AG04450 (cell line): ENCODE results near the gene MLN. TPM values are rescaled to one million over a fixed set of nuclear protein-coding genes. Genes with fewer than 3 reads are reported as not detected.

ENCODE experiments used
- CTCF ChIA-PET: fragments of 300-600, 350-600 bp; formaldehyde crosslinking; extraction: SDS; loops from one replicate; lab custom pipeline; 2022; ENCODE audit warnings: antibody characterized with exemption, inconsistent platforms; lab: Charles Lee
- POLR2A ChIA-PET: fragments of 350-600 bp; formaldehyde crosslinking; extraction: SDS; loops from one replicate; lab custom pipeline; 2021; ENCODE audit warnings: antibody characterized with exemption, inconsistent platforms; lab: Yijun Ruan, JAX
- DNase-seq: peaks from one replicate; pipeline ENCODE4 v3.0.0-alpha.2; 2011; ENCODE audit warnings: low read depth, low spot score
- H3K27ac ChIP-seq: one replicate; pipeline ENCODE4 v1.5.1; 2012; ENCODE audit warnings: low read depth, low read length, control low read depth
- H3K27me3 ChIP-seq: one replicate; pipeline ENCODE4 v1.6.0; 2012; ENCODE audit warnings: low read length; ENCODE audit not compliant: control insufficient read depth, insufficient read depth
- H3K4me3 ChIP-seq: 2 replicates; pipeline ENCODE4 v1.5.1; 2011; ENCODE audit warnings: mild to moderate bottlenecking, low read depth, low read length, control low read depth
- H3K9me3 ChIP-seq: 2 replicates; pipeline ENCODE4 v1.5.1; 2012; ENCODE audit warnings: low read length; ENCODE audit not compliant: control insufficient read depth, insufficient read depth
- CTCF ChIP-seq: IDR thresholded peaks from 2 replicates; pipeline ENCODE4 v1.5.1; 2011; ENCODE audit warnings: low read depth, low read length, control low read depth, inconsistent platforms
- polyA plus RNA-seq: library from polyadenylated mRNA; depleted of rRNA; stranded (reverse); fragments of >200 nt; gene quantifications from 2 replicates; pipeline ENCODE4 v1.2.3, GENCODE V29; 2011

The MLN gene
- polyA plus RNA-seq, 1 experiment = not detected

- no peak for TF ChIP-seq CTCF
- ChIA-PET CTCF (interaction anchor here (0.6 to 5.6 kb wide), 9 partner anchors 8 to 295 kb away, joined by 3 to 62 read pairs (median 5); partner anchors contain the start of gene UQCC2), POLR2A (no interaction called here)
- no peak for DNase-seq
- Histone ChIP-seq H3K27me3 (peaks cover 7% of the 10 kb centered on the region), H3K9me3 (no peaks in the 10 kb centered on the region; the same call in 1 of the 2 replicates), H3K4me3 (no peak overlapping the region), H3K27ac (no peak overlapping the region)
These were observed 43.7 kb downstream of the MLN start for GRCh38 chr6:33759887-33760629.

GRCh38 chr6:33758815-33759216 is 45.0 kb downstream of the MLN start:
- Histone ChIP-seq H3K9me3 (no peaks in the 10 kb centered on the region; the same call in 1 of the 2 replicates), H3K4me3 (no peak overlapping the region), H3K27me3 (peaks cover 5% of the 10 kb centered on the region), H3K27ac (peak overlapping the region; percentile 21)
- ChIA-PET POLR2A (no interaction called here), CTCF (interaction anchor here (0.6 to 4.6 kb wide), 3 partner anchors 11 to 48 kb away, joined by 5 to 26 read pairs (median 21); partner anchors contain the start of gene UQCC2)
- TF ChIP-seq CTCF = no peak
- no peak for DNase-seq

GRCh38 chr6:33757906-33758305 is 45.9 kb downstream of the MLN start:
- TF ChIP-seq CTCF = no peak
- Histone ChIP-seq H3K27me3 (peaks cover 5% of the 10 kb centered on the region), H3K4me3 (no peak overlapping the region), H3K27ac (no peak overlapping the region), H3K9me3 (no peaks in the 10 kb centered on the region; the same call in 1 of the 2 replicates)
- DNase-seq = no peak
- CTCF ChIA-PET = interaction anchor here (1.7 to 4.6 kb wide), 2 partner anchors 10 to 14 kb away, joined by 4 to 21 read pairs; no protein-coding TSS in a partner anchor
- POLR2A ChIA-PET = interaction anchor here (1.0 kb wide), 1 partner anchor 11 kb away, joined by 4 read pairs; the partner anchor contains the start of gene IP6K3

- Histone ChIP-seq H3K9me3 (no peaks in the 10 kb centered on the region; the same call in 1 of the 2 replicates), H3K27me3 (peaks cover 5% of the 10 kb centered on the region), H3K27ac (no peak overlapping the region), H3K4me3 (no peak overlapping the region)
- no peak for TF ChIP-seq CTCF
- no peak for DNase-seq
- ChIA-PET CTCF (interaction anchor here (1.0 to 4.6 kb wide), 3 partner anchors 11 to 172 kb away, joined by 3 to 21 read pairs (median 4); no protein-coding TSS in a partner anchor), POLR2A (interaction anchor here (1.0 kb wide), 1 partner anchor 11 kb away, joined by 4 read pairs; the partner anchor contains the start of gene IP6K3)
These were observed 46.7 kb downstream of the MLN start for GRCh38 chr6:33757113-33757512.
